Right renal pelvis (tissue), 4 donors: ENCODE results near the gene SMCO4. TPM values are rescaled to one million over a fixed set of nuclear protein-coding genes. Genes with fewer than 3 reads are reported as not detected.

Experiments
- DNase-seq, 4 donors: peaks; one replicate each; pipeline ENCODE4 v3.0.0-alpha.2; 2013; ENCODE audit warnings: low read depth in 4 of 4, low spot score in 3 of 4, missing footprints in 1 of 4
- polyA plus RNA-seq, 4 donors: library from polyadenylated mRNA; unstranded; fragments of 120-200 nt; gene quantifications; one replicate each; pipeline ENCODE4 v1.2.1, GENCODE V29; 2013; ENCODE audit not compliant: insufficient read length in 4 of 4

Gene SMCO4
- polyA plus RNA-seq, 4 donors: 14.4 to 24.5 (median 17.8) TPM

DNA sequence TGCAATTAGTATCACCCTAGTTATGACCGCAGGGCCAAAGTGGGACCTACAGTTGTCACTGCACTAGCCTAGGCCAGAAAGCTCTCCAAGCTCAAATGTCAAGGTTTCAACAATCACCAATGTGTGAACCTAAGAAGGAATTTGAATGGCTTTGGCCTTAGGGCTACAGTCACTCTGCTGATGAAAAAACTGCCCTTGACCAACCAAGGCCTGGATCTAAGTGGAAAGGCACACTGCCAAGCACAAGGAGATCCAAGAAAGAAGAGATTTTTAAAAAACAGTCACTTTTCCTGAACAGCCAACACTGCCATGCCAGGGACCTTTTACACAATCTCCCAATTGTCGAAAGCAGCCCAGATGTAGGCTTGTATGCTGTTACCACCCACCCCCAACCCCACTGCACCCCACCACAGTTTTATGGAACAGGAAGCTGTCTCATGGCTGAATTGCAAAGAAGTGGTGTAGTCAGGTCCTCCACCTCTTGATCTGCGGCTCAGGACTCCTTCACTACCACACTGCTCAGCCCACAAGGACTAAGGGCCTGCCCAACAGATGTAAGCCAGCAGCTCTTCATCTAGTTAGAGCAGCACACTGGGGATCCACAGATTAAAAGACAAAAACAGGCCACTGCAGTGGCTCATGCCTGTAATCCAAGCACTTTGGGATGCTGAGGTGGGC, 32.9 kb downstream of the SMCO4 start:
- DNase-seq: no peak

GRCh38 chr11:93507517-93507916, 35.7 kb downstream of the SMCO4 start:
- no peak for DNase-seq

DNA sequence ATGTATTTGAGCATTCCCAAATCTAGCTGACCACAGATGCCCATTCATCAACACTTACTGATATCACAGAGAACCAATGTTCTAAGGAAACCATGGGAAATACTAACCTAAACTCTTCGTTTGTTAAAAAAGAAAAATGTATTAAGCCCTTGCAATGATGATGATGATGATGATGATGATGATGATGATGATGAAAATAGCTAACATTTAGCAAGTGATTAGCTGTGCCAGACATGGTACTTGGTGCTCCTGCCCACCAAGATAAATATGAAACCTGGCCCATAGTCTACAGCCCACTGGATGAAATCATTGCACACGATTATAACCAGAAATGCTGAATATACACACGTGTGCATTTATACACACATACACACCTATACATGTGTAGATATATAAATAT, 37.5 kb downstream of the SMCO4 start:
- no peak for DNase-seq

DNA sequence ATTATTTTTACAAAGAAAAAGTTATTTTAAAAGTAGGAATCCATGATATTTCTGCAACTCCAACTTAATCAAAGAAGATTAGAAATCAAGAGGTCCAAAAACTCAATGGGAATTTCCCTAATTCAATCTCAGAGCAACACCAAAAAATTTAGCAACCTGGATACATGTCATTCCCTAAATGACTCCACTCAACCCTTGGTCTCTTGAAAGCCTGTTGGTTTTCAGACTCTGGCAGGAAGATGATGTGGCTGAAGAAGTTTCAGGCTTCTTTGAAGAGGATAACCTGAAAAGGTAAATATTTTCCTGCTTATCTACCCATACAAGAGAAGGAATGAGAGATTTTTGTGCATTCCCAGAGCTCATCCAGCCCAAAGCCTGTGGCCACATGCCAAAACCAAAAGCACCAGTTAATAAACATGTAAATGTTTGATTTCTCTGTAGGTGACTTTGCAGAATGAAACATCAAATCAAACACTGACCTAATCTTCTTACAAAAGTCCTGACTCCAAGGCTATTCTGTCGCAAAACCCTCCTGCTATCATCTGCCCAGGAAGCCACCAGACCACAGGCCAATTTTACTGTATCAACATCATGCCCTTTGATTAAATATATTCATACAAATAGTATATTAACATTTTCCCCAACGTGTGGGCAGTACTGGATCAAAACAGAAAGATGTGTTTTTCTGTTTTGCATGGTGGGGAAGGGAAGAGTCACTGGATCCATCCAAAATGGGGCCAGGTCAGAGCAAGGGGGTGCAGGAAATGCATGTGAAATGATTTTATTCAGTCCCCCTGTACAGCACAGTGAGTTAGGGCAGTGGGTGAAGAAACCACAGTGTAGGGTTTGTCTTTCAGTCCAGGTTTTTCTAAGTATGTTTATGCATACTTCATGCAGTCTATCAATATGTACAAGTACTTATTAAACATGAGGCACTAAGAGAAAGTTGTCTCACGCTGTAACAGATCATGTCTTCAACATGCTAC, 38.8 kb downstream of the SMCO4 start:
- DNase-seq: no peak

- no peak for DNase-seq
These were observed 41.3 kb downstream of the SMCO4 start for GRCh38 chr11:93501856-93502255.

- DNase-seq: no peak
These were observed 42.4 kb downstream of the SMCO4 start for GRCh38 chr11:93500759-93501158.

- DNase-seq: no peak
These were observed 44.5 kb downstream of the SMCO4 start for GRCh38 chr11:93498641-93499040.

DNA sequence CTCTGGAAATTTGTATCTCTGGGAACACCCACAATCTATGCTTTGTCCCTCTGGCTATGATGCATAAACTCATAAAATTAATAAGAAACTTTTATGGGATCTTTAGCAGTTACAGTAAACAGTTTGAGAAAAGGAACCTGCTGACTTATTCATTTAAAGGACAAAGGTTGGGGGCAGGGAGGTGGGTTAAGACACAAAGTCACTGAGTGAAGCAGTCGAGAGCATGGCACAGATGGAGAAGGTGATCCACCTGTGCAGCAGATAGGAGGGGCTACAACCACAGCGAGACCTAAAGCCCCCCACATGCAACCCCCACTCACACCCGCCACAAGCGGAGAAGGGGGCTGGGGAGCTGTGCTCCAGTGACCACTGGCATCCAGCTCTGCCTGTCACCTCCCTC, 45.0 kb downstream of the SMCO4 start:
- no peak for DNase-seq

DNA sequence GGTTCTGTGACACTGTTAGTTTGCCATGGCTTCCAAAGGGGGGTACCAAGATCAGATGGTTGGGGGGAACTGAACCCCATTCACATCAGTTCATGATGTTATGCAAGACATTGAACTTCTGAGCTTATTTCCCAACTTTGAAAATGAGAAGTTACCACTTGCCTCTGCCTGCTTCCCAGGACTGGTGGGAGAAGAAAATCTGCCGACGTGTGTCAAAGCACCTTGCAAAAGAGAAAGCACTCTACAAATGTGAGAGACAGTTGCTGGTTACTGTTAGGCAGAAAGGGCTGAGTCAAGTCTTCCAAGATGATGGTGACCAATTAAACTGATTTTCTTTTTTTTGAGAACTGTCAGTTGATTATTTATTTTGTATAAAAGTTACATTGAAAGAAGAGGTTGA, 45.6 kb downstream of the SMCO4 start:
- no peak for DNase-seq

DNA sequence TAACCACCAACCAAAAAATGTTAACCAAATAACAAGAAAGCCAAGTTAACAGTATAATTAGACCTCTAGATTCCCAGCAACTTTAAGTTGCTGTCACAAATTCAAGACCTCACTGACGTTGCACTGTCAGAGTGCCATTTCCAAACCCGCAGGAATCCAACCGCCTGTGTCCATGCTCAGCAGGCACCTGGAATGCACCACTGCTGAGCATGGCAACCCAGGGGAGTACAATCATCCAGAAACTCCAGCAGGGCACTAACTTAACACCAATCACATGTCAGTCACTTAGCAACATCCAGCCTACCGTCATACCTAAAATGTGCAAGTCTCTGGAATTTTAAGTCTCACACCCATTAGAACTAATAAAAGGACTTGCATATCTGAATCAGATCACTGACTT, 48.8 kb downstream of the SMCO4 start:
- no peak for DNase-seq

GRCh38 chr11:93493252-93493897, 49.8 kb downstream of the SMCO4 start:
- DNase-seq: no peak

DNA sequence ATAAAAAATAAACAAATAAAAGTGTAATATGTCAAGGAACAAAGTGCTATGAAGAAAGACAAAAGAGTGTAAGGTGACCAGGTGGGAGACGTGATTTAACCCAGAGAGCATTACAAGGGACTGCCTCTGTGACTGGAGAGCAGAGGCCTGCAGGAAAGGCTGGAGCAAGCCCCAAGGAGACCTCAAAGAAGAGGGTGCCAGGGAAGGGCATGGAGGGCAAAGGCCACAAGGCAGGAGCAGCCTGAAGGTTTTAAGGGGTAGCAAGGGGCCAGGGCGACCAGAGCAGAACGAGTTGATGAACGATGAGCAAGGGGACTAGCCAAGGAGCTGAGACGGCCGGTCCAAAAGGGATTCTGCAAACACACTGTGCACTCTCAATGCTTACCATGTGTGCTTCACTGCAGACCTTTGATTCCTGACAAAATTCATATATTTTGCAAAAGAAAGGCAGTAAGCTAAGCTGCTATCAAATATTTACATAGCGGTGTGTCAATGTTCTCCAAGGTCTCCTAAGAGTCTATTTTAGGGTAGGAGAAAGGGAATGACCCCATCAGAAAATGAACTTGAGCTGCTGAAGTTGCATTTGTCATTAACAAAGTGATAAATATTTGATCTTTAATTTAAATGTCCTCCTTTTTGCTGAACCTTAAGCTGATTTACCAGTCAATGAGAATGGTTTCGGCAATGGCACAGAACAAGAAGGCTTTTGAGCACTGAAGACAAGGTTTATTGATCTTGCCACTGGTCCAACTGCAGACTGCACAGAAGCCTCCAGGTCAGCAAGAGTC, 50.5 kb downstream of the SMCO4 start:
- DNase-seq: no peak

DNA sequence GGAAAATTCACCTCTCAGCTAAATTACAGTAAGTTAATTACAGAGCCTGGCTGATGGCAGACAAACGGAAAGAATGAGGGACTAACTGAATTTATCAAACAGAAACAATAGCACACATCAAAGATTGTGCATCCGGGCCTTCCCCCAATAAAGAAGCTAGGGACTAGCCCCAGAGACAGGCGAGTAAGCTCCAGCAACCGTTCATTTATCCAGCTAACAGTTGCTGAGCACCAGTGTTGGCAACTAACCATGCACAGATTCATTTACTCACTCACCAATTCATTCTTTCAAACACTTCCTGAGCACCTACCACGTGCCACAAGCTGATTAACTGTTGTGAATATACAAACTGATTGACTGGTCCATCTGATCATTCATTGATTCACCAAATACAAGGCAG, 51.2 kb downstream of the SMCO4 start:
- DNase-seq: no peak

DNA sequence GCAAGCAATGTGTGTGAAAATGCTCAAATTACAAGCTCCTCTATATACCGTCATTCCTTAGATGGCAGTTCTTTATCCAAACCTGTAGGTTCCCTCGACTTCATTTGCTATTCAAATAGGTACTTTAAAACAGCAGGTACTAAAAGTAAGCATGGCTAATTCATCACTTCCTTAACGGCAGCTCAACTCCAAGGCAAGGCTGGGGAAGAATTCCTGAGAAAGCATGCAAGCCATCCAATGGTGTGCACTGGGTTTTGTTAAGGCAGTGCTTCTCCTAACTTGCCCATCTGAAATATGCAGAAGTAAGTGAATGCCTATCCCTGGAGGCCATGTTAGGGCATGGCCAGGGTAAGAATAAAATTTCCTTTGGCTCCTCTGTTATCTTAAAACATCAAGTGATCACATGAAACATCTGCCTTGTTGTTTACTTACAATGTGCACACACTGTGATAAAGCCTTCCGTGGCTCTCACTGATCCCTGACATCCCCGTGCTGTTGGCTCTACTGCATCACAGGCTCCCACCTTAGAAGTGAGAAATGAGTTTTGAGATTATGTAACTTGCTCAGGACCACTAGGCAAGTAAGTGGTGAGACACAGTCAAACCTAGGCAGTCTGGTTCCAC, 52.1 kb downstream of the SMCO4 start:
- DNase-seq: no peak

- no peak for DNase-seq
These were observed 53.4 kb downstream of the SMCO4 start for GRCh38 chr11:93489841-93490240.

GRCh38 chr11:93487032-93487483, 56.1 kb downstream of the SMCO4 start:
- no peak for DNase-seq

DNA sequence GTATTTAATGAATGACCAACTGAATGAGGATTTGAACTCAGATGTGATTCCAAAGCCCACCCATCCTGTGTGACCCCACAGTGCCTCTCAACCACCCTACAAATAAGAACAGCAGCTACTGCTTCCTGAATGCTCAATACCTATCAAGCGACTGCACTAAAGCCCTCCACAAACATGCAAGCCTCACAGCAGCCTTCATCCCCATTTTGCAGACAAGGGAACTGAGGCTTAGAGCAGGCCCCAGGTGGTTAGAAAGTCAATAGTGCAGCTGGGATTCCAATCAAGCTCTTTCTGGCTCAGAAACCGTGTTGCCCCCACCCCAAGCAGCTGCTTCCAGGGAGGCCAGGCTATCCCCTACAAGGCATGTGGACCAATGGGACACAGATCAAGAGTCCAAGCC, 57.2 kb downstream of the SMCO4 start:
- no peak for DNase-seq

DNA sequence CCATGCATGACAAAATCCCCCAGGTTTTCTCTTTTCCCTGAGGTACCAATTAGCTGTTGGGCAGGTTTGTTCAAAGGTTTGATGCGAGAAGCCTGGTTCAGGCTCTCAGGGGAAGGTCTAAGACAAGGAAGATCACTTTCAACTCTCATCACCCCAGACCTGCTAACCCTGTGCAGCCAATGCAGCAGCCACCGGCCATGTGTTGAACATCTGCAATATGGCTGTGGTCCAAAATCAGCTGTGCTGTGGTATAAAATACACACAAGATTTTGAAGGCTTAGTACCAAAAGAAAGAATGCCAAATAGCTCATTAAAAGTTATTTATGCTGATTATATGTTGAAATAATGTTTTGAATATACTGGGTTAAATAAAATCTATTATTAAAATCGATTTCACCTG, 58.5 kb downstream of the SMCO4 start:
- DNase-seq: no peak

DNA sequence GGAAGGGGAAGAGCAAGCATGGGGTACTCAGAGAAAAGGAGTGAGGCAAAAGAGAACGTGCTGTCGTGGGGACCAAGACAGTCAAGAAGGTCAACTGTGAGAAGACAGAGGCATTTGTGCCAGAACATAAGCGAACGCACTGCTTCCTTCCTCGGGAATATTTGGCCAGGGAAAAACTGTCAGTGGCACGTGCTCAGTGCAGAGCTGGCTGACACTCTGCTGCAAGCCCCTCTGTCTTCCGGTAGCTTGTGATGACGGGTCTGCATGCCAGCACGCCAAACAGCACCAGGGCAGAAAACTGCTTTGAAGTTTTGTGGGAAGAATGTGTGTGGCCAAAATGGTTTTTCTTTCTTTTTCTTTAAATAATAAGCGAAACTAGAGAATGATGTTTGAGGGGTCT, 60.6 kb downstream of the SMCO4 start:
- DNase-seq: no peak

GRCh38 chr11:93481696-93482095, 61.5 kb downstream of the SMCO4 start:
- DNase-seq: no peak
